Thymus (tissue), 11 donors: ENCODE results near the gene KRTAP2-2. TPM values are rescaled to one million over a fixed set of nuclear protein-coding genes. Genes with fewer than 3 reads are reported as not detected.

Source experiments
- DNase-seq, 9 donors: peaks; one replicate each; pipeline ENCODE4 v3.0.0-alpha.2; 2013; ENCODE audit warnings: low spot score in 9 of 9, low read depth in 6 of 9, missing footprints in 1 of 9
- H3K27ac ChIP-seq, 2 donors: one replicate each; pipeline ENCODE4 v1.5.1; 2013; ENCODE audit warnings: control low read depth in 1 of 2, low read depth in 1 of 2, low read length in 1 of 2, mild to moderate bottlenecking in 1 of 2, moderate library complexity in 1 of 2
- H3K27me3 ChIP-seq, 2 donors: one replicate each; pipeline ENCODE4 v1.5.1; 2013; ENCODE audit warnings: low read length in 1 of 2; ENCODE audit not compliant: control insufficient read depth in 2 of 2, insufficient read depth in 1 of 2
- H3K36me3 ChIP-seq, 2 donors: one replicate each; pipeline ENCODE4 v1.5.1; 2013; ENCODE audit warnings: low read length in 1 of 2, mild to moderate bottlenecking in 1 of 2, moderate library complexity in 1 of 2; ENCODE audit not compliant: control insufficient read depth in 2 of 2, insufficient read depth in 2 of 2
- H3K4me1 ChIP-seq, 2 donors: one replicate each; pipeline ENCODE4 v1.5.1; 2013; ENCODE audit warnings: low read length in 2 of 2; ENCODE audit not compliant: control insufficient read depth in 2 of 2, insufficient read depth in 2 of 2
- H3K4me3 ChIP-seq, 2 donors: one replicate each; pipeline ENCODE4 v1.5.1; 2013; ENCODE audit warnings: low read length in 2 of 2, control low read depth in 1 of 2, mild to moderate bottlenecking in 1 of 2
- H3K9me3 ChIP-seq, 2 donors: one replicate each; pipeline ENCODE4 v1.5.1; 2013; ENCODE audit warnings: low read length in 1 of 2, mild to moderate bottlenecking in 1 of 2; ENCODE audit not compliant: control insufficient read depth in 2 of 2, insufficient read depth in 1 of 2
- WGBS: extraction: QIAGEN DNeasy Blood & Tissue Kit; methylation state at CpG from one replicate; pipeline ENCODE4 v1.1.7; 2013; 5-methylcytosine and 5-hydroxymethylcytosine counted together
- polyA plus RNA-seq: library from polyadenylated mRNA; stranded (reverse); fragments of 200-250 nt; gene quantifications from one replicate; pipeline ENCODE4 v1.2.3, GENCODE V29; 2013
- total RNA-seq: library from RNA; stranded (reverse); fragments of 120-200 nt; gene quantifications from one replicate; pipeline ENCODE4 v1.2.4, GENCODE V29; 2013
- donor health status: healthy.

Gene KRTAP2-2
- total and polyA plus RNA-seq, 2 donors = not detected

DNA sequence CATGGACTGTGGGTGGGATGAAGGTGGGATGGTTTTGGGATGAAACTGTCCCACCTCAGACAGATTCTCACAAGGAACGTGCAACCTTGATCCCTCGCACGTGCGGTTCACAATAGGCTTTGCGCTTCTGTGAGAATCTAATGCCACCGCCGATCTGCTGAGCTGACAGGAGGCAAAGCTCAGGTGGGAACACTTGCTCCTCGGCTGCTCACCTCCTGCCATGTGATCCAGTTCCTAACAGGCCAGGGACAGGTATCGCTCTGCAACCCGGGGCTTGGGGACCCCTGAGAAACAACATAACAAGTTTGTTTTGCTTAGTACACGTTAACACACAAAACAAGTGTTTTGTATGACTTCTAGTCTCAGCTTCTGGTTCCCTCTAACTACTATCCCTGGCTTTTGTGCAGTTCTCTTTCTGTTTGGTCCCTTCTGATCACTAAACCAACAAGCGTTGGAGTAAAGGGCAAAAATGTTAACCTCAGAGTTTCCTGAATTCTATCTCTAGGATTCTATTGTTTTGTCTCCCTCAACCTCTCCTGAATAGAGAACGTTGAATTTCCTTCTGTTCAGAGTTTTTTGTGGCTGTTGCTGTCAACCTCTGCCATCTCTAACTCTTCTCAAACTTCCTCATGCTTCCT lies 38.3 kb downstream of the KRTAP2-2 start:
- H3K27ac ChIP-seq = no peak overlapping the region
- no peaks in the 10 kb centered on the region for H3K36me3 ChIP-seq
- H3K27me3 ChIP-seq = no peaks in the 10 kb centered on the region
- no peak for DNase-seq
- H3K9me3 ChIP-seq = no peaks in the 10 kb centered on the region
- H3K4me3 ChIP-seq = no peak overlapping the region
- 86% methylated on average over 13 of the region's 13 CpGs for WGBS
- no peaks in the 10 kb centered on the region for H3K4me1 ChIP-seq

DNA sequence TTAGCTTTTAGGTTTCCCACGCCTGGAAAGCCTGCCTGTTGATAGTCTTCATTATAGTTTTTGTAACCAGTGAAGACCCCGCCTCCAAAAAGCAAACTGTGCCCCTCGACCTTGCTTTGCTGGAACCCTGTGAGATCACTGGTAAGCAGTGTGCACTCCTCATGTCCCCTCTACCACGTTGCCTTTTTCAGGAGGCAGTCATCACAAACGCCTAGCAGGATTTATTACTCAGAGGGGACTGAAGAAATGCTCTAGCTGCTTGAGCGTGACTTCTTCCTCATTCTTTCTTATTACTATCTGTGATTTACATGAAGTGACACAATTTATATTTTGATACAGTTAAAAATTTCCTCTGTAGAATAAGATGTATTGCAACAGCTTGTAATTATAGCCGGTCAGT lies 39.6 kb downstream of the KRTAP2-2 start:
- H3K4me3 ChIP-seq = no peak overlapping the region
- H3K9me3 ChIP-seq = no peaks in the 10 kb centered on the region
- 82% methylated on average over 7 of the region's 7 CpGs for WGBS
- H3K27me3 ChIP-seq = no peaks in the 10 kb centered on the region
- H3K27ac ChIP-seq = no peak overlapping the region
- no peaks in the 10 kb centered on the region for H3K36me3 ChIP-seq
- H3K4me1 ChIP-seq = no peaks in the 10 kb centered on the region
- DNase-seq = no peak

GRCh38 chr17:41013606-41014005 lies 41.4 kb downstream of the KRTAP2-2 start:
- no peaks in the 10 kb centered on the region for H3K9me3 ChIP-seq
- no peaks in the 10 kb centered on the region for H3K4me1 ChIP-seq
- peak in 2 of 9 donors; percentile 4 to 10 for DNase-seq
- 82% methylated on average over 1 of the region's 1 CpG for WGBS
- no peaks in the 10 kb centered on the region for H3K36me3 ChIP-seq
- H3K27me3 ChIP-seq = peaks cover 0 to 2% of the 10 kb centered on the region in 2 donors
- no peak overlapping the region for H3K27ac ChIP-seq
- no peak overlapping the region for H3K4me3 ChIP-seq

- no peaks in the 10 kb centered on the region for H3K9me3 ChIP-seq
- no peak overlapping the region for H3K4me3 ChIP-seq
- no peaks in the 10 kb centered on the region for H3K36me3 ChIP-seq
- no peak for DNase-seq
- H3K4me1 ChIP-seq = no peaks in the 10 kb centered on the region
- H3K27me3 ChIP-seq = peaks cover 0 to 2% of the 10 kb centered on the region in 2 donors
- 98% methylated on average over 3 of the region's 3 CpGs for WGBS
- no peak overlapping the region for H3K27ac ChIP-seq
Observed at GRCh38 chr17:41013181-41013580, 41.8 kb downstream of the KRTAP2-2 start.

- no peaks in the 10 kb centered on the region for H3K36me3 ChIP-seq
- no peak overlapping the region for H3K27ac ChIP-seq
- no peak for DNase-seq
- H3K4me1 ChIP-seq = no peaks in the 10 kb centered on the region
- no peaks in the 10 kb centered on the region for H3K9me3 ChIP-seq
- H3K4me3 ChIP-seq = no peak overlapping the region
- 83% methylated on average over 6 of the region's 6 CpGs for WGBS
- H3K27me3 ChIP-seq = peaks cover 0 to 2% of the 10 kb centered on the region in 2 donors
Observed at GRCh38 chr17:41012326-41013120, 42.5 kb downstream of the KRTAP2-2 start.

DNA sequence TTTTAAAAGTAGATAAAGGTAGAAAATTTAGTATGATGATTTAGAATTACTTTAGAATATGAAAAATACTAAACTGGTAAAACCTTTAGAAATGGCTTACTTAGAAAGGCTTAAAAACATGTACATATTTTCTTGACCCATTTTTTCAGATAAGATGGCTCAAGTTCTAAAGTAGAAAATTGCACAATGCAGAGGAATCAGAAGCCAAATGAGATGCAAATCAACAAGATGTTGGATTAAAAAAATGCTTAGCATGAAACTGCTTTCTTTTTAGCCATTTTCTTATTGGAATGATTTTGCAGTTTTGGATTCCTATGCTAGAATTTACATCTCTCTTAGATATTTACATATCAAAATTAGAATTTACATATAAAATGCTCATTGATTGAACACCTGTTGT lies 44.6 kb downstream of the KRTAP2-2 start:
- Histone ChIP-seq H3K36me3 (no peaks in the 10 kb centered on the region), H3K4me3 (no peak overlapping the region), H3K27me3 (peaks cover 0 to 2% of the 10 kb centered on the region in 2 donors), H3K9me3 (no peaks in the 10 kb centered on the region), H3K4me1 (no peaks in the 10 kb centered on the region), H3K27ac (no peak overlapping the region)
- DNase-seq = no peak

- Histone ChIP-seq H3K27me3 (peaks cover 0 to 2% of the 10 kb centered on the region in 2 donors), H3K4me1 (no peaks in the 10 kb centered on the region), H3K9me3 (no peaks in the 10 kb centered on the region), H3K36me3 (no peaks in the 10 kb centered on the region), H3K4me3 (no peak overlapping the region), H3K27ac (no peak overlapping the region)
- 100% methylated on average over 1 of the region's 1 CpG for WGBS
- DNase-seq = no peak
Observed at GRCh38 chr17:41009936-41010335, 45.1 kb downstream of the KRTAP2-2 start.

DNA sequence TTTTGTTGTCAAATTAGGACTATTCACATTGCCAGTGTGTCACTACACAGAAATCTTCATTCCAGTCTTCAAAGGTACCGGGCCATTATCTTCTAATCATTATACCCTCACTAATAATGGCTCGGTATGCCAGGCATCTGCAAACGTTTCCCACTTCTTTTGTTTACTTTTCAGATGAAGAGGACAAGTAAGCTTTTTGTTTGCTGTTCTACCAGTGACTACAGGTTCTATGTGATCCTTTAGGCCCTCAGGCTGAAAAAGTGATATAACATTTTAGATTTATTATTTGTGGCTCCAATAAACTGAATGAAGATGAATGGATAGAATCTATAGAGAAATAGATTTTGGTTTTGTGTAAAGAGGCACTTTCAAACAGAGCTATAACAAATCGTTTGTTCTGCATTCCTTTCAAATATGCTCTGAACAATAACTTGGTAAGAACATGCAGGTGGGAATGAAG lies 45.7 kb downstream of the KRTAP2-2 start:
- peaks cover 0 to 5% of the 10 kb centered on the region in 2 donors for H3K27me3 ChIP-seq

DNA sequence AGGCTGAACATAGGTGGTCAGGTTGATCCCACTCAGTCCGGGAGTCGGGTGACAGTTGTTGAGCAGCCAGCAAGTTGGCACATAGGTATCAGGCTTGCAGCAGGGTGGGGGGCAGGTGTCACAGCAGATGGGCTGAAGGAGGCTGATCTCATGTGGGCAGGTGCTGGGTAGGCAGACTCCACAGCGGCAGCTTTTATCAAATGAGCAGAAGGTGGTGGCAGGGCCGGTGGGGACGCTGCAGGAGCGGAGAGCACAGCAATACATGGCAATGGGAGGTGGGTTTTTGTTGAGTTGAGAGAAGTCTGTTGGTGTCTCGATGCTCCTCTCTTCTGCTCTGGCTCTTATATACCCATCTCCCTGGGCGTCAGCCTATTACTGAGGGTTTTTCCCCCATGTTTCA lies 46.2 kb downstream of the KRTAP2-2 start, which contains the start of gene KRTAP3-1:
Gene KRTAP3-1, minus strand, starts transcription at position 318 of the 400 bp plus-strand sequence. Its CDS starts 54 bp downstream, at position 264.
- H3K27ac ChIP-seq = no peak within 1 kb of the TSS
- no peaks in the 10 kb centered on the region for H3K4me1 ChIP-seq
- peaks cover 0 to 5% of the 10 kb centered on the region in 2 donors for H3K27me3 ChIP-seq
- WGBS = 98% methylated on average over 8 of the region's 8 CpGs
- H3K4me3 ChIP-seq = no peak within 1 kb of the TSS
- DNase-seq = no peak
- H3K9me3 ChIP-seq = no peaks in the 10 kb centered on the region
- no peaks in the 10 kb centered on the region for H3K36me3 ChIP-seq

More for the DNA sequence above, 45.7 kb downstream of the KRTAP2-2 start:
- no peaks in the 10 kb centered on the region for H3K4me1 ChIP-seq
- no peak overlapping the region for H3K27ac ChIP-seq
- no peaks in the 10 kb centered on the region for H3K9me3 ChIP-seq
- H3K4me3 ChIP-seq = no peak overlapping the region
- H3K36me3 ChIP-seq = no peaks in the 10 kb centered on the region
- 90% methylated on average over 4 of the region's 4 CpGs for WGBS
- DNase-seq = no peak
